ENCODE data around the gene TNFRSF21. TPM values are rescaled to one million over a fixed set of nuclear protein-coding genes. Genes with fewer than 3 reads are reported as not detected.

The TNFRSF21 gene
- total RNA-seq, 2 donors from 2014 or later, result 4.3 to 5.8 TPM

DNA sequence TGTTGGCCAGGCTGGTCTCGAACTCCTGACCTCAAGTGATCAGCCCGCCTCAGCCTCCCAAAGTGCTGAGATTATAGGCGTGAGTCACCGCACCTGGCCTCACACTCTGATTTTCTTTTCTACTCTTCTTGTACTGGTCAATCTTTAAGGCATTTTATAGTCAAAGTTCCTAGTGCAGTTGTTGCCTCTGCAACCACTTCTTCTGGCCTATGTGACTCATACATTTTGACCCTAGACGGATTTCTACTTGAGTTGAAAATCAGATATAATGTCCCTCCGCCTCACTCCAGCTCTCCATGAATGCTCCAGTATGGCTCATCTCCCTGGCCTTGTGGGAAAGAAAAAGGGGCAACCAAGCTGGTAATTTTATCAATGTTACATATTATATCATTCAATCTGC lies 42.4 kb downstream of the TNFRSF21 start:
- H3K4me1 Mint-ChIP-seq (ENCODE audit: low read depth), result no peaks in the 10 kb centered on the region
- DNase-seq, result no peak
- H3K27ac Mint-ChIP-seq, result no peak overlapping the region
- no peaks in the 10 kb centered on the region for H3K27me3 Mint-ChIP-seq (ENCODE audit: low read depth)
- ATAC-seq (replicated peaks in 1 of 2), result no peak
- no peak overlapping the region for H3K4me3 Mint-ChIP-seq
- H3K9me3 Mint-ChIP-seq, result no peaks in the 10 kb centered on the region
- H3K36me3 Mint-ChIP-seq (ENCODE audit: insufficient read depth in 2 of 2), result no peaks in the 10 kb centered on the region

DNA sequence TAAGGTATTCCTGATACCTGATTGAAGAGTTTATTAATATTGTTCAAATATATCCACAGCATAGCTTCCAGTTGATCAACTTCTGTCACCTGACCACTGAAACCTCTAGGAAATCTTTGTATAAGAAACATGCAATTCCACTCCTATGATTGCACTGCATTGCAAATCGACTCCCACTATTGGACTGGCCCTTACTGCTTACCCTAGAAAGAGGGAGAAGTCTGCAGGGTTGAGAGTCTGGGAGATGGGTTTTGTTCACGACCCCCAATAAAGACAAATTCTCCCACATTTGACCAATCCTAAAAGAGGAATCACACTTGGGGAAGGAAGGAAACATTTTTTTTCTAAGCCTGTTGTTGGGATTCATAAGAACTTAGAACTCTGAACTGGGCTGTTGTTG lies 43.7 kb downstream of the TNFRSF21 start:
- no peak overlapping the region for H3K27ac Mint-ChIP-seq
- H3K27me3 Mint-ChIP-seq (ENCODE audit: low read depth), result no peaks in the 10 kb centered on the region
- no peaks in the 10 kb centered on the region for H3K4me1 Mint-ChIP-seq (ENCODE audit: low read depth)
- no peak for ATAC-seq (replicated peaks in 1 of 2)
- no peaks in the 10 kb centered on the region for H3K9me3 Mint-ChIP-seq
- H3K36me3 Mint-ChIP-seq (ENCODE audit: insufficient read depth in 2 of 2), result no peaks in the 10 kb centered on the region
- H3K4me3 Mint-ChIP-seq, result no peak overlapping the region
- DNase-seq, result no peak

DNA sequence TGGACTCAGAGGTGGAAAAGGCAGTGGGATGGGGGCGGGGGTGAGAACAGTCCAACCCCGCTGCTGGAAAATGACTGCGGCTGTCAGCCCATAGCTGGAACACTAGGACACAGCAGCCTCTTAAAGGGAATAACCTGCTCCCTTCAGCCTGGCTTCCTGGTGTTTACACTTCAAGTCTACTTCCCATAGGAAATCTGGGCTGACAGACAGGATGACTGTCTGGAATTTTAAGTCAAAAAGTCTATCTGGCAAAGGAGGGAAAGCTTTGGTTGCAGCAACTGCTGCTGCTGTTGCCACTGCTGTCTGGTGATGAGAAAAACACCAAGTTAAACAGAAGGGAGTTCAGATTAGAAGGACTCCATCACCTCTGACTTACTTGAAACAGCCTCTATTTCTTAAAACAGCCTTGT lies 44.9 kb downstream of the TNFRSF21 start:
- DNase-seq (no peak), ATAC-seq (replicated peaks in 1 of 2) (no peak)
- Mint-ChIP-seq H3K27me3 (ENCODE audit: low read depth) (no peaks in the 10 kb centered on the region), H3K27ac (no peak overlapping the region), H3K4me1 (ENCODE audit: low read depth) (no peaks in the 10 kb centered on the region), H3K9me3 (no peaks in the 10 kb centered on the region), H3K4me3 (no peak overlapping the region), H3K36me3 (ENCODE audit: insufficient read depth in 2 of 2) (no peaks in the 10 kb centered on the region)

DNA sequence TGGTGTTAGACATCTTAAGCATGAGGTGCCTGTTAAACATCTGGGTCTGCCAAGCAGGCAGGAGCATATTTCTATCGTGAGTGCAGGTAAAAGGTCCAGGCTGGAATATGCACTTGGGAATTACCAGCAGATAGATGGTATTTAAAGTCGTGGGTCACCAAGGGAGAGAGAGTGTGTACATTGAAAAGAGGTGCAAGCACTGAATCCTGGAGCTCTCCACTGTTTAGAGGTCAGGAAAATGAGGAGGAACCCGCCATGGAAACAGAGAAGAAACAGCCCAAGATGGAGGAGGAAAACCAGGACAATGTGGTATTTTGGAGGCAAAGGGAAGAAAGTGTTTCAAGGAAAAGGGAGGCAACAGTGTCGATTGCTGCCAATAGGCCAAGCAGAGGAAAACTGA lies 46.4 kb downstream of the TNFRSF21 start:
- H3K36me3 Mint-ChIP-seq (ENCODE audit: insufficient read depth in 2 of 2), result no peaks in the 10 kb centered on the region
- no peak overlapping the region for H3K4me3 Mint-ChIP-seq
- no peaks in the 10 kb centered on the region for H3K27me3 Mint-ChIP-seq (ENCODE audit: low read depth)
- no peaks in the 10 kb centered on the region for H3K9me3 Mint-ChIP-seq
- H3K4me1 Mint-ChIP-seq (ENCODE audit: low read depth), result no peaks in the 10 kb centered on the region
- no peak overlapping the region for H3K27ac Mint-ChIP-seq
- ATAC-seq (replicated peaks in 1 of 2), result no peak
- no peak for DNase-seq

DNA sequence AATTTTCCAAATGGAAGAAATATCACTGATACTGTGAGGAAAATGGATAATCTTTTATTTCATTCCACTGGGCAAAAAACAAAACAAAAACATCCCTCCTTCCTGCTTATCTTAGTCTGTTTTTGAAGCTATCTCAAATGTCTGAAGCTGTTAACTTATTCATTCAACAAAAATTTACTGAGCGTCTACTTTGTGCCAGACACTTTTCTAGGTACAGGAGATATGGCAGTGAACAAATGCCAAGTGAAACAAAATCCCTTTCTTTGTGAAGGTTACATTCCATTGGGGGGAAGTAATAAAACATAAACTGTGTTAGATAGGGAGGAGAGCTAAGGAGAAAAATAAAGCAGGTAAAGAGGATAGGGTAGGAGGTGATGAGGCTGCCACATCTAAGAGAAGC lies 47.5 kb downstream of the TNFRSF21 start:
- no peaks in the 10 kb centered on the region for H3K4me1 Mint-ChIP-seq (ENCODE audit: low read depth)
- no peaks in the 10 kb centered on the region for H3K9me3 Mint-ChIP-seq
- DNase-seq, result no peak
- H3K27ac Mint-ChIP-seq, result no peak overlapping the region
- H3K27me3 Mint-ChIP-seq (ENCODE audit: low read depth), result no peaks in the 10 kb centered on the region
- H3K4me3 Mint-ChIP-seq, result no peak overlapping the region
- no peak for ATAC-seq (replicated peaks in 1 of 2)
- H3K36me3 Mint-ChIP-seq (ENCODE audit: insufficient read depth in 2 of 2), result no peaks in the 10 kb centered on the region

- Mint-ChIP-seq H3K36me3 (ENCODE audit: insufficient read depth in 2 of 2) (no peaks in the 10 kb centered on the region), H3K27me3 (ENCODE audit: low read depth) (no peaks in the 10 kb centered on the region), H3K27ac (no peak overlapping the region), H3K4me1 (ENCODE audit: low read depth) (no peaks in the 10 kb centered on the region), H3K9me3 (no peaks in the 10 kb centered on the region), H3K4me3 (no peak overlapping the region)
- DNase-seq (no peak), ATAC-seq (replicated peaks in 1 of 2) (no peak)
Observed at GRCh38 chr6:47261191-47261590, 48.5 kb downstream of the TNFRSF21 start.

- Mint-ChIP-seq H3K27ac (no peak overlapping the region), H3K36me3 (ENCODE audit: insufficient read depth in 2 of 2) (no peaks in the 10 kb centered on the region), H3K4me1 (ENCODE audit: low read depth) (no peaks in the 10 kb centered on the region), H3K4me3 (no peak overlapping the region), H3K9me3 (no peaks in the 10 kb centered on the region), H3K27me3 (ENCODE audit: low read depth) (no peaks in the 10 kb centered on the region)
- DNase-seq (no peak), ATAC-seq (replicated peaks in 1 of 2) (no peak)
Observed at GRCh38 chr6:47260021-47260420, 49.7 kb downstream of the TNFRSF21 start.

- Mint-ChIP-seq H3K4me3 (no peak overlapping the region), H3K27ac (no peak overlapping the region), H3K27me3 (ENCODE audit: low read depth) (no peaks in the 10 kb centered on the region), H3K9me3 (no peaks in the 10 kb centered on the region), H3K4me1 (ENCODE audit: low read depth) (no peaks in the 10 kb centered on the region), H3K36me3 (ENCODE audit: insufficient read depth in 2 of 2) (no peaks in the 10 kb centered on the region)
- ATAC-seq (replicated peaks in 1 of 2) (no peak), DNase-seq (no peak)
Observed at GRCh38 chr6:47258724-47259347, 50.9 kb downstream of the TNFRSF21 start.

GRCh38 chr6:47256981-47257730 lies 52.5 kb downstream of the TNFRSF21 start:
- DNase-seq (no peak), ATAC-seq (replicated peaks in 1 of 2) (no peak)
- Mint-ChIP-seq H3K27ac (no peak overlapping the region), H3K4me3 (no peak overlapping the region), H3K4me1 (ENCODE audit: low read depth) (no peaks in the 10 kb centered on the region), H3K36me3 (ENCODE audit: insufficient read depth in 2 of 2) (no peaks in the 10 kb centered on the region), H3K9me3 (no peaks in the 10 kb centered on the region), H3K27me3 (ENCODE audit: low read depth) (no peaks in the 10 kb centered on the region)

GRCh38 chr6:47256361-47256760 lies 53.3 kb downstream of the TNFRSF21 start:
- Mint-ChIP-seq H3K27me3 (ENCODE audit: low read depth) (no peaks in the 10 kb centered on the region), H3K36me3 (ENCODE audit: insufficient read depth in 2 of 2) (no peaks in the 10 kb centered on the region), H3K27ac (no peak overlapping the region), H3K9me3 (no peaks in the 10 kb centered on the region), H3K4me1 (ENCODE audit: low read depth) (no peaks in the 10 kb centered on the region), H3K4me3 (no peak overlapping the region)
- ATAC-seq (replicated peaks in 1 of 2) (no peak), DNase-seq (no peak)

GRCh38 chr6:47254906-47255305 lies 54.8 kb downstream of the TNFRSF21 start:
- peak in 1 of 2 donors; percentile 35 for ATAC-seq (replicated peaks in 1 of 2)
- no peak for DNase-seq
- no peaks in the 10 kb centered on the region for H3K9me3 Mint-ChIP-seq
- H3K36me3 Mint-ChIP-seq (ENCODE audit: insufficient read depth in 2 of 2), result no peaks in the 10 kb centered on the region
- H3K27me3 Mint-ChIP-seq (ENCODE audit: low read depth), result no peaks in the 10 kb centered on the region
- no peaks in the 10 kb centered on the region for H3K4me1 Mint-ChIP-seq (ENCODE audit: low read depth)
- no peak overlapping the region for H3K27ac Mint-ChIP-seq
- H3K4me3 Mint-ChIP-seq, result no peak overlapping the region

GRCh38 chr6:47254051-47254450 lies 55.7 kb downstream of the TNFRSF21 start:
- no peak for DNase-seq
- no peaks in the 10 kb centered on the region for H3K4me1 Mint-ChIP-seq (ENCODE audit: low read depth)
- no peak overlapping the region for H3K27ac Mint-ChIP-seq
- no peaks in the 10 kb centered on the region for H3K27me3 Mint-ChIP-seq (ENCODE audit: low read depth)
- H3K4me3 Mint-ChIP-seq, result no peak overlapping the region
- ATAC-seq (replicated peaks in 1 of 2), result no peak
- no peaks in the 10 kb centered on the region for H3K36me3 Mint-ChIP-seq (ENCODE audit: insufficient read depth in 2 of 2)
- H3K9me3 Mint-ChIP-seq, result no peaks in the 10 kb centered on the region

DNA sequence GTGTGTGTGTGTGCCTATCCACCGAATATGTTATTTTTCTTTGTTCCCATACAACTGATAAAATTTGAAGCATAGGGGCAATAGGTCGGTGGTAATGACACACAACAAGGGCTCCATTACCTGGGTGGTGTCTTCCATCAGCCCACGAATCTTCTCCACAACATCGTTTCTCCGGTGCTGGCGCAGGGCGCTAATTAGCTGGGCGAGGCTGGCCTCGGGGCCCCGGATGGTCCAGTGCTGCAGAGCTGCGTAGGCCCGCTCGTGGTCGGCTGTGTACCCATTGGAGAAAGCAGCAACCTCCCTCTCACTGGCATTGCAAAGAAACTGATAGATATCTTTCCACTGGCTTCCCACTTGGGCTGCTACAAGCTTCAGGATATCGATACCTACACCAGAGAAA lies 56.6 kb downstream of the TNFRSF21 start:
- no peak for DNase-seq
- Mint-ChIP-seq H3K4me3 (no peak overlapping the region), H3K27me3 (ENCODE audit: low read depth) (no peaks in the 10 kb centered on the region), H3K27ac (no peak overlapping the region), H3K9me3 (no peaks in the 10 kb centered on the region), H3K36me3 (ENCODE audit: insufficient read depth in 2 of 2) (no peaks in the 10 kb centered on the region), H3K4me1 (ENCODE audit: low read depth) (no peaks in the 10 kb centered on the region)
- ATAC-seq (replicated peaks in 1 of 2), result no peak

DNA sequence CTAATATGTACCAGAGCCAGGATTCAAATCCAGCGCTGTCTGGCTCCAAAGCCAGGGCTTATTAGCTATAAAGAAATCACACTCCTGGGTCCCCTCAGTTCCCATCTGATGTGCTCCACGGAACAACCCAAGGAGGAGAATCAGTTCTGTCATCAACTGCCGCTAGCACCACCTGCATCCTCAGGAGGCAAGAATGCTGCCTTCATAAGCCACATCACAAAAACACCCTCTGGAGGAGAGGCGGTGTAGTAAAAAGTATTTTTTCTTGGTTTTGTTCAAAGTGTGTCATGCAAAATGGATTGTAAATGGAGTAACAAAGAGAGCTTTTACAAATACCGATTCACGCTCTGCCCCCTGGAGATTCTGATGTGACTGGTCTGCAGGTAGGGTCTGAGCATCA lies 57.1 kb downstream of the TNFRSF21 start:
- peak in 1 of 2 donors; percentile 8 for DNase-seq
- no peaks in the 10 kb centered on the region for H3K36me3 Mint-ChIP-seq (ENCODE audit: insufficient read depth in 2 of 2)
- no peak overlapping the region for H3K4me3 Mint-ChIP-seq
- ATAC-seq (replicated peaks in 1 of 2), result peak in 1 of 2 donors; percentile 30
- H3K27ac Mint-ChIP-seq, result no peak overlapping the region
- H3K9me3 Mint-ChIP-seq, result no peaks in the 10 kb centered on the region
- H3K27me3 Mint-ChIP-seq (ENCODE audit: low read depth), result no peaks in the 10 kb centered on the region
- no peaks in the 10 kb centered on the region for H3K4me1 Mint-ChIP-seq (ENCODE audit: low read depth)

Measured in activated T-cell treated with anti-CD3 and anti-CD28 coated beads, Interleukin-2, amount 50 U/mL, for 72 hours (primary cell).